ENCODE data around the gene C16orf74.

GRCh38 chr16:85706449-85707034 is 44.4 kb downstream of the C16orf74 start:
- TF ChIP-seq CTCF (IDR thresholded peaks at IDR 0.05) (no peak), POLR2AphosphoS5 (IDR thresholded peaks at IDR 0.05) (no peak)
